Spleen (tissue), 11 donors: Measurements from ENCODE around the gene SEMA6D. TPM values are rescaled to one million over a fixed set of nuclear protein-coding genes. Genes with fewer than 3 reads are reported as not detected.

Experiments used
- DNase-seq: peaks from one replicate; pipeline ENCODE4 v3.0.0-alpha.2; 2020
- H3K27ac ChIP-seq, 8 donors: fragments of 200-600 bp; sonication (generic) in 7 of 8; 1 replicate in 4 of 8; 2 replicates in 4 of 8; pipeline versions ENCODE4 v1.5.0 to v1.8.0; 2016 to 2021; ENCODE audit warnings: inconsistent platforms in 4 of 8, mild to moderate bottlenecking in 4 of 8, moderate library complexity in 1 of 8
- H3K27me3 ChIP-seq, 7 donors: fragments of 200-600 bp; sonication (generic) in 6 of 7; replicated peaks in 1 of 7; 1 replicate in 4 of 7; 2 replicates in 3 of 7; pipeline versions ENCODE4 v1.5.0 to v1.8.0; 2016 to 2021; ENCODE audit warnings: inconsistent platforms in 3 of 7, mild to moderate bottlenecking in 1 of 7
- H3K36me3 ChIP-seq, 6 donors: fragments of 200-600 bp; sonication (generic) in 5 of 6; 1 replicate in 4 of 6; 2 replicates in 2 of 6; pipeline versions ENCODE4 v1.5.0 to v1.8.0; 2016 to 2021; ENCODE audit warnings: inconsistent platforms in 2 of 6
- H3K4me1 ChIP-seq, 6 donors: fragments of 200-600 bp; sonication (generic) in 5 of 6; 1 replicate in 3 of 6; 2 replicates in 3 of 6; pipeline versions ENCODE4 v1.5.0 to v1.8.0; 2016 to 2021; ENCODE audit warnings: inconsistent platforms in 3 of 6
- H3K4me3 ChIP-seq, 8 donors: fragments of 200-600 bp; sonication (generic) in 7 of 8; 1 replicate in 4 of 8; 2 replicates in 4 of 8; pipeline versions ENCODE4 v1.5.0 to v1.8.0; 2016 to 2021; ENCODE audit warnings: inconsistent platforms in 4 of 8, mild to moderate bottlenecking in 4 of 8, moderate library complexity in 2 of 8
- H3K9me3 ChIP-seq, 8 donors: fragments of 200-600 bp; sonication (generic) in 7 of 8; 1 replicate in 4 of 8; 2 replicates in 4 of 8; pipeline versions ENCODE4 v1.5.0 to v1.8.0; 2016 to 2021; ENCODE audit warnings: inconsistent platforms in 4 of 8
- CTCF ChIP-seq, 11 experiments: fragments of 200-600 bp in 7 of 11; fragments of 450-650 bp in 4 of 11; sonication (generic) in 4 of 11; IDR thresholded peaks in 8 of 11; conservative IDR thresholded peaks in 3 of 11; 1 replicate in 7 of 11; 2 replicates in 4 of 11; pipeline versions ENCODE4 v1.4.0 to v1.8.0; 2016 to 2021; ENCODE audit warnings: antibody characterized with exemption in 11 of 11, inconsistent platforms in 4 of 11, mild to moderate bottlenecking in 1 of 11
- POLR2A ChIP-seq, 3 donors: fragments of 450-650 bp; IDR thresholded peaks; one replicate each; pipeline ENCODE4 v1.5.1; 2017; ENCODE audit warnings: antibody characterized with exemption in 3 of 3, mild to moderate bottlenecking in 1 of 3
- POLR2AphosphoS5 ChIP-seq, 3 donors: sonication (generic); formaldehyde crosslinking; IDR thresholded peaks; one replicate each; pipeline ENCODE4 v1.5.1; 2017; ENCODE audit warnings: antibody characterized with exemption in 3 of 3
- WGBS, 5 donors: extraction: QIAGEN DNeasy Blood & Tissue Kit in 3 of 5; methylation state at CpG; one replicate each; pipeline versions ENCODE4 v1.1.5 to v1.1.7; 2013 to 2018; 5-methylcytosine and 5-hydroxymethylcytosine counted together
- intact Hi-C: fragments of 100-400 bp; cut with DNase I; formaldehyde crosslinking; loops from one replicate; pipeline ENCODE4 v1.15.0; 2023; ENCODE audit warnings: low total_unique reads
- polyA plus RNA-seq, 3 donors: library from polyadenylated mRNA; stranded (reverse); fragments of 200-250 nt; gene quantifications; one replicate each; pipeline ENCODE4 v1.2.1, GENCODE V29; 2013
- total RNA-seq, 7 donors: library from RNA; depleted of rRNA in 3 of 7; stranded (reverse); fragments of >200 nt in 3 of 7; fragmentation: NEBNext Ultra II Directional in 4 of 7; extraction: Animal tissue kit (Norgen Biotek cat#: 25700) in 4 of 7; gene quantifications; one replicate each; pipeline versions ENCODE4 v1.1.0 to v1.2.1, GENCODE V29; 2016 to 2021
- donor health status: healthy with polysubstance abuse.
- donor health status: DM: no; HTN: no; CAD: no; lungs with moderate emphysema.
- donor health status: DM: no; HTN: no; CAD: no.
- donor health status: Bipolar disorder and iron deficiency.
- donor health status: healthy.
- donor health status: DM: no; HTN: no; CAD: no.
- donor health status: DM: yes; HTN: yes; CAD: no.

Gene SEMA6D
- total and polyA plus RNA-seq, 10 donors, result 0.52 to 6.5 (median 2.3) TPM

DNA sequence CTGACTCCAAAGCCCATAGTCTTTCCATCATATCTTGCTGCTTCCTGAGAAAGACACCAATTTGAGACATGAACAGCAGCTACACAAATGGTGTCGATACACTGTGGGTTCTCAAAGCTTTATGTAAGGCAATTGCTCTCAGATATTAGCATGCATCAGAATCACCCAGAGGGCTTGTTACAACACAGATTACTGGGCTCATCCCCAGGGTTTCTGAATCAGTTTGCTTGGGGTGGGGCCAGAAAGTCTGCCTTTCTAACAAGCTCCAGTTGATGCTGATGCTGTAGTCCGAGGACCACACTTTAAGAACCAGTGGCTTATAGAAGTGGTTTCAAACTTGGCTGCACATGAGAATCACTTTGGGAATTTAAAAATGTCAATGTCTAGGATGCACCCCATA, 86.5 kb downstream of the SEMA6D start:
- no peaks in the 10 kb centered on the region for H3K36me3 ChIP-seq
- no peaks in the 10 kb centered on the region for H3K4me1 ChIP-seq
- 78 to 97% (median 89%) methylated on average over 2 of the region's 2 CpGs for WGBS, 5 donors
- no peaks in the 10 kb centered on the region for H3K27me3 ChIP-seq
- no peak overlapping the region for H3K27ac ChIP-seq
- H3K4me3 ChIP-seq, result no peak overlapping the region
- intact Hi-C loops, result no loop called here
- TF ChIP-seq POLR2AphosphoS5 (IDR thresholded peaks at IDR 0.05), result no peak
- TF ChIP-seq POLR2A (IDR thresholded peaks at IDR 0.05), result no peak
- TF ChIP-seq CTCF (IDR thresholded peaks at IDR 0.05 in 8 of 11, conservative IDR thresholded peaks at IDR 0.05 in 3 of 11), result no peak
- no peak for DNase-seq
- H3K9me3 ChIP-seq, result no peaks in the 10 kb centered on the region

DNA sequence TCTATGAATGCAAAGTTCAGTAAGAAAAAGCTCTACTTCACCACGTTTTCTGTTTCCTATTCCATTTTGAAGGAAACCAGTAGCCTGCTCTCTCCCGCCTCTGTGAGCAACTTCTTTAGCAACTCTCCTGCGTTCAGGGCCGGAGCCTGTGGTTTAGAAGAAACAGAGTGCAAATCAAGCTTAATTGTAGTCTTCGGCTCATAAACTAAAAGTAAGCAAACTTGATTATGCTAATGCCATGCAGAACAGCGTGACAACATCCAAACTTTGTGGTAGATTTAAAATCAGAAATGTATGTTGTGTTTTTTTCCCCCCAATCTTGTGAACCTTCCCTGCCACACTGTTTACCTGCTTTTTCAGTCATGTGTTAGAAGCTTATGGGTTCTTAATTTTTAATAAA, 87.4 kb downstream of the SEMA6D start:
- TF ChIP-seq CTCF (IDR thresholded peaks at IDR 0.05 in 8 of 11, conservative IDR thresholded peaks at IDR 0.05 in 3 of 11) (no peak), POLR2AphosphoS5 (IDR thresholded peaks at IDR 0.05) (no peak)
- H3K27ac ChIP-seq, result no peak overlapping the region
- no peaks in the 10 kb centered on the region for H3K27me3 ChIP-seq
- no peaks in the 10 kb centered on the region for H3K4me1 ChIP-seq
- H3K4me3 ChIP-seq, result no peak overlapping the region
- intact Hi-C loops, result no loop called here
- no peak for DNase-seq
- H3K9me3 ChIP-seq, result no peaks in the 10 kb centered on the region
- WGBS, 5 donors, result 81 to 87% (median 84%) methylated on average over 6 of the region's 6 CpGs
- H3K36me3 ChIP-seq, result no peaks in the 10 kb centered on the region

DNA sequence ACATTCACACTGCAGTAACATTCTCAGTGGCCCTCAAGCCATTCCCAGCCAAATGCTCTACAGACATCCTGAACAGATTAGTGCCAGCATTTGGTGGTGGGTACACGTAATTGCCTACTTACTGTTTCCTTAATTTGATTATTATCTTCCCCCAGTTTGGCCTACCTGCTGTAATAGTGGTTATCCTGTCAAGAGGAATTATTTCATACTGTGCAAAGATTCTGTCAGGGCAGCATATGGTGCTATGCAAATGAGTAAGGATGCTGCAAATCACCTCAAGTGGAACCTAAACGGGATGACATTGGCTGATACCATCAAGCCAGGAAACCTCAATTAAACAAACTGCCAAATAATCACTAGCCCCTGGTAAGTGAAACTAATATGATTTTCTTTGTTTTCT, 88.7 kb downstream of the SEMA6D start:
- Histone ChIP-seq H3K4me3 (no peak overlapping the region), H3K36me3 (no peaks in the 10 kb centered on the region), H3K27ac (no peak overlapping the region), H3K27me3 (no peaks in the 10 kb centered on the region), H3K9me3 (no peaks in the 10 kb centered on the region), H3K4me1 (no peaks in the 10 kb centered on the region)
- TF ChIP-seq POLR2A (IDR thresholded peaks at IDR 0.05) (no peak), CTCF (IDR thresholded peaks at IDR 0.05 in 8 of 11, conservative IDR thresholded peaks at IDR 0.05 in 3 of 11) (no peak), POLR2AphosphoS5 (IDR thresholded peaks at IDR 0.05) (no peak)
- WGBS, 5 donors, result 19 to 43% (median 28%) methylated on average over 2 of the region's 2 CpGs
- no peak for DNase-seq
- intact Hi-C loops, result no loop called here

- Histone ChIP-seq H3K27me3 (no peaks in the 10 kb centered on the region), H3K4me1 (peaks cover 0 to 4% (median 0%) of the 10 kb centered on the region in 6 donors), H3K4me3 (no peak overlapping the region), H3K27ac (no peak overlapping the region), H3K36me3 (no peaks in the 10 kb centered on the region), H3K9me3 (no peaks in the 10 kb centered on the region)
- no peak for TF ChIP-seq POLR2AphosphoS5 (IDR thresholded peaks at IDR 0.05)
- TF ChIP-seq POLR2A (IDR thresholded peaks at IDR 0.05), result no peak
- TF ChIP-seq CTCF (IDR thresholded peaks at IDR 0.05 in 8 of 11, conservative IDR thresholded peaks at IDR 0.05 in 3 of 11), result no peak
- WGBS, 5 donors, result 9 to 46% (median 20%) methylated on average over 1 of the region's 1 CpG
- no peak for DNase-seq
- intact Hi-C loops, result no loop called here
Observed at GRCh38 chr15:47811172-47811571, 93.9 kb downstream of the SEMA6D start.
